GOT3 (cell line): ENCODE results near the gene SPTLC2.

ENCODE experiments used
- DNase-seq: peaks from one replicate; lab custom pipeline; 2025; ENCODE audit warnings: mixed read lengths; lab: John Stamatoyannopoulos, UW

Gene SPTLC2

DNA sequence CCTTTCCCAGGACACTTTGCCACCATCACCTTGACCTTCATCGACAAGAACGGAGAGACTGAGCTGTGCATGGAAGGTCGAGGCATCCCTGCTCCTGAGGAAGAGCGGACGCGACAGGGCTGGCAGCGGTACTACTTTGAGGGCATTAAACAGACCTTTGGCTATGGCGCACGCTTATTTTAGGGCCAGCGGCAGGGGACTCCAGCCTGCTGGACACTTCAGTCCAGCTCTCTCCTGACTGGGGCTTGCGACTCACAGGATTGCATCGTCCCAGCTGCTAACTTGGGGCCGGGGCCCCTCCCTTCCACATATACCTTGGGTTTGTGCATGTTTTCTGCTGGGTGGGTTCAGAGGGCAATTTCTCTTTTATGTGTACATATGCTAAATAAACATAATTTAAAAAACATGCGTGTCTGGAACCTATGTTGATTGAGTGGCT lies 147.4 kb downstream of the SPTLC2 start:
- no peak for DNase-seq

- no peak for DNase-seq
Measured at GRCh38 chr14:77467801-77468200, 148.6 kb downstream of the SPTLC2 start.

GRCh38 chr14:77459072-77459723 lies 157.2 kb downstream of the SPTLC2 start:
- no peak for DNase-seq

DNA sequence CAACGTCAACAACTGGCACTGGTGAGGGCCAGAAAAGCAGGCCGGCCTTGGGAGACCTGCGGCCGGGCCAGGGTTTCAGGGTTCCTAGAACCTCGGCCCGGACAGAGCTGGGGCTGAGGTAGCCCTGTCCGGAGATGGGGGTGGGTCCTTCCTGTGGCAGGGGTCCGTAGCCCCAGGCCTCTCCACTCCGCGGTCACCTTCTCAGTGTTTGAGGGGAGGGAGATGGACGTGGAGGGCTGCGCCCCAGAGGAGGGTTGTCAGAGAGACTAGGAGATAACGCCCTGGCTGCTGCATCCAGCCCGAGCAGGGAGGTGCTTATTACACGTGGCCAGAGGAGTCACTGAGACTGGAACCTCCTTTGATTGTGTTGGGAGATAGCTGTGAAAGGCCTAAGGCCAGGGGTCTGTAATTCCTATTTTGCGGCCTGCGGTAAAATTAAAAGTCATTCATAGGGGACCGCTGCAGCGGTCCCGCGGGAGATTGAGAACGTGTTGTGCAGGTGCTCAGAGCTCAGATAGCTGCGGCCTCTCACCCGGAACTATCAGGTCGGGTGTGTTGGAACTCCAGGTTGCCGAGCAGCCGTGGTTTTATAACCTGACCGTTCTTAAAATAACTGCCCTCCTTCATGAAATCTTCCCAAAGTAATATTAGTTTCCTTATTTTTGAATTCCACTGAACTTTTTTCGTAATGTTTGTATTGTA lies 158.0 kb downstream of the SPTLC2 start:
- no peak for DNase-seq

GRCh38 chr14:77457522-77458248 lies 158.8 kb downstream of the SPTLC2 start, which contains the start of the genes AHSA1 and VIPAS39:
AHSA1 (plus strand) TSS chr14:77458093; CDS start chr14:77458190, 97 bp downstream.
VIPAS39 (minus strand) TSS chr14:77457601; CDS start chr14:77454102, 3,499 bp downstream.
- peak; percentile 77 for DNase-seq

- DNase-seq = no peak
Measured at GRCh38 chr14:77457115-77457521, 159.3 kb downstream of the SPTLC2 start.
